HG02571 (cell line): ENCODE measurements around the gene ACAP2.
A peak's percentile ranks its signal among the peaks of the same experiment; 100 is the strongest.
"Not testable (repeated sequence)": the region's sequence is repeated elsewhere in the genome, so short reads cannot be mapped to it uniquely, and the experiment has no call there.

Experiments
- ATAC-seq: cut with Tn5 transposase; IDR thresholded peaks from one replicate; pipeline ENCODE4 v1.9.1; 2021; ENCODE audit warnings: mild to moderate bottlenecking, moderate library complexity; ENCODE audit not compliant: unreplicated experiment

Gene ACAP2

GRCh38 chr3:195445885-195446284, 3.1 kb upstream of the ACAP2 start:
- no peak for ATAC-seq

- ATAC-seq: no peak
These were observed 670 bp upstream of the ACAP2 start for GRCh38 chr3:195443391-195443989.

GRCh38 chr3:195441992-195442572, 738 bp downstream of the ACAP2 start:
- ATAC-seq: peak; percentile 10

GRCh38 chr3:195441476-195441991, 1.3 kb downstream of the ACAP2 start:
- no peak for ATAC-seq

DNA sequence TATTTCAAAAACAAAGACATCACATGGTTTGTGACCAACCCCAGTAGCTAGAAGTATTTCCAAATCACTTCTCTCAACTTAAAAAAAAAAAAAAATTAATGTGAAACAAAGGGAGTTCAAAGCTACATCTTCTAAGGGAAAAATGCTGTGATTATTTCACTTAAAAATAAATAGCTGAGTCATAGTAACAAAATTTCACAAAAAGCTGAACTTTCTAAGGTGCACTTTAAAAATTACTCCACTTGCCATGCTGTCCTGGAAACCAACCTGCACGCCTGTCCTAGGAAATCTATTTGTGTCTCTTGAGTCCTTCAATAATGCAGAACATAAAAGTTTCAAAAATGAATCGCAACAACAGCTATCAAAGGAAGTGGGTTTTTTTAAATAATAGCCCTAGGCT, 1.8 kb downstream of the ACAP2 start:
- no peak for ATAC-seq

- ATAC-seq: no peak
These were observed 2.4 kb downstream of the ACAP2 start for GRCh38 chr3:195440379-195440778.

DNA sequence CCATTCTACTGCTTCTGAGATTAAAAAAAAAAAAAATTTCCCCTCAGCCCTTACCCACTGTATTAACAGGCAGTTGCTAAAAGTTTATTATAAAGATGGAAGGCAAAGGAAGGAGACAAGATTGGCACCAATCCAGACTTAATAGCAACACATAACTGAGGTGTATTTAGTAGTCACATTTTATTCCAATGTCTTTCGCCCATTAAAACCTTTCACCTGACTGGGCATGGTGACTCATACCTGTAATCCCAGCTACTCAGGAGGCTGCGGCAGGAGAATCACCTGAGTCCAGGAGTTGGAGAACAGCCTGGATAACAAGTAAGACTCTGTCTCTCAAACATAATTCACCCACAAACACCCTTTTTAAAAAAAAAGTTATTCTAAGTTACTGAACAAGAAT, 4.4 kb downstream of the ACAP2 start:
- ATAC-seq: no peak

DNA sequence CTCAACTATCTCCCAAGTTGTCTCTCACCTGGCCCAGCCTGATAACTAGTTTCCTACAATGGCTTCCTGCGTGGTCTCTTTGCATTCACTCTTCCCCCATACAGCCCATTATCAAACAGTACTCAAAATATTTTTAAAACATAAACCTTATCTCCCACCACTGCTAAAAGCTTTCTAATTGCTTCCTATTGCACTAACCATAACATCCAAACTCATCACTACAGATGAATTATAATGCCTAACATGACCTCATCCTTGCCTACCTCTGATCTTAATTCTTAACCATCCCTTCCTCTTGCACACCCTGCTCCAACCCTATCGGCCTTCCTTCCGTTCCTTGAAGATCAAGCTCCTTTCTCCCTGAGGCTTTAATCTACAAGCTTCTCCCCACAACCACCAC, 17.0 kb downstream of the ACAP2 start:
- no peak for ATAC-seq

- ATAC-seq: no peak
These were observed 19.0 kb downstream of the ACAP2 start for GRCh38 chr3:195423818-195424217.

GRCh38 chr3:195421400-195421799, 21.4 kb downstream of the ACAP2 start:
- ATAC-seq: no peak

DNA sequence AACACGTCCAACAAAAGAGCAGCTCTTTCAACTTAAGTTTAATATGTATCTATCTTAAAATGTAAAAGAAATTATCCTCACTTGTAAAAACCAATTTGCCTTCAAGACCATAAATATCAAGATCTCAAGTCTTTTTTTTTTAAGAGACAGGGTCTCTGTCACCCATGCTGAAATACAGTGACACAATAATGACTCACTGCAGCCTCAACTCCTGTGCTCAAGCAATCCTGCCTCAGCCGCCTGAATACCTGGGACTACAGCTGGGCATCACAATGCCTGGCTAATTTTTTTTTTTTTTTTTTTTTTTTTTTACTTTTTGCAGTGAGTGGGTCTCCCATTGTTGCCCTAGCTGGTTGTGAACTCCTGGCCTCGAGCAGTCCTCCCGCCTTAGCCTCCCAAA, 26.0 kb downstream of the ACAP2 start:
- no peak for ATAC-seq

DNA sequence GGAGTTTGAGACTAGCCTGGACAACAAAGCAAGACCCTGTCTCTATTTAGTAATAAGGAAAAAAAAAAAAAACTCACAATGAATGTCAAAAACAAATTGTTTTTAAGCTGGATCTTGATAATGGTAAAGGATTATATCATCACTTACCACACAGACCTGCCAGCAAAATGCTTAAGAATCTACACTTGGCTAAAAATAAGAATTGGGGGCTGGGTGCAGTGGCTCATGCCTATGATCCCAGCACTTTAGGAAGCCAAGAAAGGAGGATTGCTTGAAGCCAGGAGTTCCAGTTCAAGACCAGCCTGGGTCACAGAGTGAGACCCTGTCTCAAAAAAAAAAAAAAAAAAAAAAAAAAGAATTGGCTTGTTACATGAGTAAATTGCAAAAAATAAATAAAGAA, 31.0 kb downstream of the ACAP2 start:
- no peak for ATAC-seq

GRCh38 chr3:195410546-195410945, 32.3 kb downstream of the ACAP2 start:
- no peak for ATAC-seq

- no peak for ATAC-seq
These were observed 35.0 kb downstream of the ACAP2 start for GRCh38 chr3:195407531-195408409.

- ATAC-seq: no peak
These were observed 37.2 kb downstream of the ACAP2 start for GRCh38 chr3:195405651-195406050.

DNA sequence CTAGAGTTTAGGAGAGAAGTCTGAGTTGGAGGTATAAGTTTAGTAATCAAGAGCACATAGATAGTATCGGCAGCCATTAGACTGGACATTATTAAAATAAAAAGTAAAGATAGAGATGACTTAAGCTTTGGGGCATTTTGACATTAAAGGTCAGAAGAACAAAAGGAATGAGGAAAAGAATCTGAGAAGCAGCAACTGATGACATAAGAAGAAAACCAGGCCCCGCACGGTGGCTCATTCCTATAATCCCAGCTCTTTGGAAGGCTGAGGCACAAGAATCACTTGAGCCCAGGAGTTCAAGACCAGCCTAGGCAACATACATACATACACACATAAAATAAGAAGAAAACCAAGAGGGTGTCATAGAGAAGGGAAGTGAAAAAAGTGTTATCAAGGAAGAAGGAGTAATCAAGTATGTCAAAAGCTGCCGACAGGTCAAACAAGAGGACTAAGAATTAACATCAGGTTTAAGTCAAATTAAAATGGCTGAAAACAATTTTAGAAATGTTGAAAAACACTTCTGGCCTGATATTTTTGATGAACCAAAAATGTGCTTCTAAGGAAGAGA, 38.9 kb downstream of the ACAP2 start:
- no peak for ATAC-seq

GRCh38 chr3:195403244-195403643, 39.6 kb downstream of the ACAP2 start:
- ATAC-seq: no peak

DNA sequence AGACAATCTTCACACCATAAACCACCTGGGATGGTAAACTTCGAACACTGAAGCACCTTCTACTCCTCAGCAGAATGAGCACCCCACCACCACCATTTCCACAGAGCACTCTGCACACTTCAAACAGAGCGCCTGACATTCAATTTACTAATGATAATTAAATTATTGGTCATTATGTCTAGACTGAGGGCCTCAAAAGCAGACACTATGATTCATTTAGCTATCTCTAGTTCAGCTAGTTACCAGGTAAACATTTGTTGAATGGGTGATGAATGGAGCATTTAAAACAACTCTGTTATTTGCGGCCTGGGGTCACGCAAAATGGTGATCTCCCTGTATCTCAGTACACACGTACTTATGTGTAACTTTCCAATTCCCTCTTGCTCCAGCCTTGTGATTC, 40.9 kb downstream of the ACAP2 start:
- no peak for ATAC-seq

DNA sequence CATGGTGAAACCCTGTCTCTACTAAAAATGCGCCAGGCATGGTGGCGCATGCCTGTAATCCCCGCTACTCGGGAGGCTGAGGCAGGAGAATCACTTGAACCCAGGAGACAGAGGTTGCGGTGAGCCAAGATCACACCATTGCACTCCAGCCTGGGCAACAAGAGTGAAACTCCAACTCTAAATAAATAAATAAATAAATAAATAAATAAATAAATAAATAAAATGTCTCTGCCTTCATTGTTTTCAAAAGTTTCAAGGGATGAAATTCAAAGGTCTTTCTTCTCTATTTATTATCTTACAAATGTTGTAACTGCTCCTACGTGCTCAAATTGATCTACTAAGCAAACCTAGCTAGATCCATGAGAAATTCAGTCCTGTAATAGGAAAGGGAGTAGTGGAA, 44.4 kb downstream of the ACAP2 start:
- not testable (repeated sequence) for ATAC-seq

- ATAC-seq: no peak
These were observed 45.3 kb downstream of the ACAP2 start for GRCh38 chr3:195397524-195397923.

GRCh38 chr3:195395208-195395816, 47.5 kb downstream of the ACAP2 start:
- ATAC-seq: no peak
